ENCODE results near the gene DHCR24. TPM values are rescaled to one million over a fixed set of nuclear protein-coding genes. Genes with fewer than 3 reads are reported as not detected.

DHCR24 gene
- total RNA-seq, 2 donors from 2014 or later: 23.6 to 32.3 TPM

GRCh38 chr1:54816951-54817350 lies 70.0 kb downstream of the DHCR24 start:
- Histone ChIP-seq H3K27ac (no peak overlapping the region), H3K9me3 (no peaks in the 10 kb centered on the region), H3K4me1 (no peaks in the 10 kb centered on the region), H3K27me3 (no peaks in the 10 kb centered on the region), H3K36me3 (replicated peaks in 1 of 2; ENCODE audit: insufficient read depth in 1 of 2, low read depth in 2 of 2) (no peaks in the 10 kb centered on the region), H3K4me3 (no peak overlapping the region)
- ATAC-seq (no peak), DNase-seq (no peak)
- no peak for TF ChIP-seq POLR2A (IDR thresholded peaks at IDR 0.05)
- no peak for TF ChIP-seq CTCF (IDR thresholded peaks at IDR 0.05)
- intact Hi-C loops (cut with DNase I): loop anchor here (10.0 kb wide), 3 partner anchors 142 to 742 kb away; no protein-coding TSS in a partner anchor
- WGBS, 2 donors: 81 to 87% methylated on average over 11 to 13 of the region's 13 CpGs

DNA sequence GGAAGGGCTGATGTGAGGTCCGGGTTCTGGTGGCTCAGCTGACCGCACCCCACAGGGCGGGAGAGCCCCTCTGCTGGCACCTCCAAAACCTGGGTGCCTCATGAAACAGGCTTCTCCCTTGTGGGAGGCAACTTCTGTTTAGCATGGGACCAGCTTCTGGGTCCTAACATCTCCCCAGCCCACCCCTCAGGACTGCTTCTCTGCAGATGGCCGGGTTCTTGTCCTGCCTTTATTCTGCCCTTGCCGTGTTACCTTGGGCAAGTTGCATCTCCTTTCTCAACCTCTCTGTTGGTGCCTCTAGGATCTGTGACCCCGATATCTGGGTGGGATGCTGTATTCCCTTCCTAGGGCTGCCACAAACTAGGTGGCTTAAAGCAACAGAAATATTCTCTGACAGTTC lies 70.9 kb downstream of the DHCR24 start:
- Histone ChIP-seq H3K4me3 (no peak overlapping the region), H3K27me3 (no peaks in the 10 kb centered on the region), H3K36me3 (replicated peaks in 1 of 2; ENCODE audit: insufficient read depth in 1 of 2, low read depth in 2 of 2) (no peaks in the 10 kb centered on the region), H3K4me1 (no peaks in the 10 kb centered on the region), H3K9me3 (no peaks in the 10 kb centered on the region), H3K27ac (no peak overlapping the region)
- TF ChIP-seq CTCF (IDR thresholded peaks at IDR 0.05): no peak
- TF ChIP-seq POLR2A (IDR thresholded peaks at IDR 0.05): no peak
- no peak for DNase-seq
- ATAC-seq: no peak
- WGBS, 2 donors: 65 to 75% methylated on average over 4 to 6 of the region's 6 CpGs
- intact Hi-C loops (cut with DNase I): loop anchor here (10.0 kb wide), 3 partner anchors 141 to 741 kb away; no protein-coding TSS in a partner anchor

GRCh38 chr1:54815086-54815876 lies 71.7 kb downstream of the DHCR24 start:
- no peaks in the 10 kb centered on the region for H3K9me3 ChIP-seq
- no peak overlapping the region for H3K4me3 ChIP-seq
- intact Hi-C loops (cut with DNase I): loop anchor here (10.0 kb wide), 3 partner anchors 140 to 740 kb away; no protein-coding TSS in a partner anchor
- no peaks in the 10 kb centered on the region for H3K36me3 ChIP-seq (replicated peaks in 1 of 2; ENCODE audit: insufficient read depth in 1 of 2, low read depth in 2 of 2)
- no peaks in the 10 kb centered on the region for H3K4me1 ChIP-seq
- no peak for TF ChIP-seq POLR2A (IDR thresholded peaks at IDR 0.05)
- TF ChIP-seq CTCF (IDR thresholded peaks at IDR 0.05): no peak
- ATAC-seq (no peak), DNase-seq (no peak)
- H3K27ac ChIP-seq: no peak overlapping the region
- no peaks in the 10 kb centered on the region for H3K27me3 ChIP-seq
- WGBS, 2 donors: 87 to 90% methylated on average over 7 of the region's 7 CpGs

DNA sequence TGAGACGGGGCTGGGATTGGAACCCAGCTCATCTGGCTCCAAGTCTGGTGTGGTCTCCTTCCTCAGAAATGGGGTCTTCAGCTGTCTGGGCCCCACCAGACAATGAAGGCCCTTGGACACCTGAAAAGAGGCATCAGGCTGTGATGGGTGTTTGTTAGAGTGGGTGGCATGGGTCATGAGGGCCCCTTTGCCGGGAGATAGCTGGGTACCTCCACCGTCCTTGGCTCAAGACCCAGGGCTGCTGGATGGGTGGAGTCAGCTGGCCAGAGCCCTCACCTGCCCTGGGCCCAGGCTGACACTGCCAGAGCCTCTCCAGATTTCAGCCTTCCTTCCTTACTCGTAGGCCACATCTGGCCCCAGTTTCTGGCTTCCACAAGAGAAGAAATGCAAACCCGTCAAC lies 72.4 kb downstream of the DHCR24 start:
- 83% methylated on average over 5 of the region's 5 CpGs for WGBS, 2 donors
- Histone ChIP-seq H3K9me3 (no peaks in the 10 kb centered on the region), H3K4me3 (no peak overlapping the region), H3K36me3 (replicated peaks in 1 of 2; ENCODE audit: insufficient read depth in 1 of 2, low read depth in 2 of 2) (no peaks in the 10 kb centered on the region), H3K27ac (no peak overlapping the region), H3K4me1 (no peaks in the 10 kb centered on the region), H3K27me3 (no peaks in the 10 kb centered on the region)
- ATAC-seq (no peak), DNase-seq (no peak)
- TF ChIP-seq POLR2A (IDR thresholded peaks at IDR 0.05) (no peak), CTCF (IDR thresholded peaks at IDR 0.05) (no peak)
- intact Hi-C loops (cut with DNase I): loop anchor here (10.0 kb wide), 3 partner anchors 140 to 740 kb away; no protein-coding TSS in a partner anchor

Data from body of pancreas (tissue), 4 donors.